ENCODE data around the gene KAZN.

KAZN gene

DNA sequence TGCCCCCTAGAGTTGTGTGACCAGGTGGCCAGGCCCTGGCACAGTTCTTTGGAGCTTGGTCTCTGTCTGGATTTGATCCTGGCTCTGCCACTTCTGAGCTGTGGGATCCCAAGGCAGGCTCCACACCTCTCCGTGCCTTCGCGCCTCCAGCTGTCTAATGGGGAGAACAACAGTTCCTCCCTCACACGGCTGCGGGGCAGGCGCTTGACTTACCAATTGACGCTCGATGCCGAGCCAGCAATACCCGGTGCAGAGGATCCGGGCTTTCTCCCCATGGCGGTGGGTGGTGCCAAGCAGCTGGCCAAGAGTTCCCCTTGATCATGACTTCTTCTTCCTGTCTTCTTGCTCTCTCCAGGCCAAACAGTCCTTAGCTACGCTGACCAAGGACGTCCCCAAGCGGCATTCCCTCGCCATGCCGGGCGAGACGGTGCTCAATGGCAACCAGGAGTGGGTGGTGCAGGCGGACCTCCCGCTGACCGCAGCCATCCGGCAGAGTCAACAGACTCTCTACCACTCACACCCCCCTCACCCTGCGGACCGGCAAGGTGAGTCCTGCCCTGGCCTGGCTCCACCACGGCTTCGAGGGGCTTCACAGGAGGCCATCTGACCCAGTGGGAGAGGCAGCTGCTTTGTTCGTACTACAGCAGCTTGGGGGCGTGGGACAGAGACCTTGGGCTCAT, 457.4 kb downstream of the KAZN start:
- no peak for DNase-seq

DNA sequence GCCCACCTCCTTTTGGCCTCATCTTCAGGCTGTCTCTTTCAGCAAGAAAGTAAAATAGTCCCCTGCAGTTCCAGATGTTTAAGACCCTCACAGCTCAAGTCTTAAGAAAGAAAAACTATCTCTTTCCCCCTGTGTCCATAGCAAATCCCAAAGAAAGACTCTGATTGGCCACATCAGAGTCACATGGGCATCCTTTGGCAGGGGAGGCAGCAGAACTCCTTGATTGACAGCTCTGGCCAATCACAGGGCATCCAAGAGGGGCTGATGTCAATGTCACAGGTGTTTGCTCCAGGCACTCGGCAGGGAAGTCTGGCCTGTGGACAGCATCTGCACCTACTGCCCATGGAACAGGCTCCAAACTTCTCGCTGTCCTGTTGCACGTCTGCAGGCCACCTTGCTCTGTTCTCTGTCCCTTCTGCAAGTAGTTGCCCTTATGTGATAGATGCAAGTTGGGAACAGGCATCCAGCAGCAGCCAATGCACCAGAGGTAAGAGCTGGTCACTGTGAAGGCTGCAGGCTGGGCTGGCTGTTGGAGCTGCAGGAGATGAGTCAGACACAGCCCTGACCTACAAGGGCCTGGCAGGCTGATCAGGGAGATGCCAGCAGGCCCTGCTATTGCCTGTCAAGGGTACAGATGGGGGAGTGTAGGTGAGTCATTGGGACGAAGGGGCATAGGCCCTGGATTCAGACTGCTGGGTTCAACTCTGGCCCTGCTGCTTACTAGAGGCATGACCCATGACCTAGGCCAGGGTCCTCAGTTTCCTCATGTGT, 458.2 kb downstream of the KAZN start:
- no peak for DNase-seq

DNA sequence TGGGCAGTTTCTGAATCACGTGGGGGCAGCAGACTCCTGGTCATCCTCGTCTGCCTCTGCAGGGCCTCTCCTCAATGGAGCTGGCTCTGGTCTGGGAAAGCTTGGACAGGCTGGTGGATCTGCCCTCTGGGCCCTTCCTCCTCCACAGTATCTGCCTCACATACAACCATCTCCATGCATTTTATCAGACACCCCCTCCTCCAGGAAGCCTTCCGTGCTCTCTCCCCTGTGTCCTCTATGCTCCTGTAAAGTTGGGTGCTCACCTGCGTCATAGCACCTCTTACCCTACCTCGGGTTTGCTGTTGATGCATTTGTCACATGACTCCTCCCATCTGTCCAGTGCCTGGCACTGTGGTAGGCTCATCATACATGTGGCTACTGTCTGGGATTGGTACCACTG, 459.3 kb downstream of the KAZN start:
- DNase-seq = no peak

DNA sequence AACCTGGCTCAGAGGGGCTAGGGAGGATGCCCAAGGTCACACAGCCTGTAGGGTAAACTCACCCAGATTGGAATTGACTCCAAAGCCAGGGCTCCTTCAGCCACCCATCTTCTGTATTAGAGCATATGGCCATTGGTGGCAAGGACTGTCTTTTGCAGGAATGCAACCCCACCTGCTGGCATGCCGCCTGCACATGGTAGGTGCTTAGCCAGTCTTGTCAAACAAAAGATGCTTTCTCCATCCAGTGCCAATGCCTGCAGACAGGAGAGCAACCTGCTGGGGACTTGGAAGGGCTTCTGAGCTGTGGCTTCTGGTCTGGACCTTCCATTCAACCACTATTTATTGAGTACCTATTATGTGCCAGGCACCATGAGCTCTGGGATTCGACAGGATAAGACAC, 459.8 kb downstream of the KAZN start:
- DNase-seq = no peak

DNA sequence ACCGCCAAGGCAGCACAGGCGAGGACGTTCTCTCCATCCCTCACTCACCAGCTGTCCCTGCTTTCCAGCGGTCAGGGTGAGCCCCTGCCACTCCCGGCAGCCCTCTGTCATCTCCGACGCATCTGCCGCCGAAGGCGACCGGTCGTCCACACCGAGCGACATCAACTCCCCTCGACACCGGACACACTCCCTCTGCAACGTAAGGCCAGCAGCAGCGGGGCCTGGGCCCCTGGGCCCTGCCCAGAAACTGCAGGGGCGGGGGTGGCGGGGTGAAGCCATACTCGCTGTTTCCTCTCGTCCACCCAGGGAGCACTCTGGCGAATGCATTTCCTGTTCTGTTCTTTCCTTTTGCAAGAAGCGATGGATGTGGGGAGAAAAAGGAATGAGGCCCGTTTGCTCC, 461.6 kb downstream of the KAZN start:
- no peak for DNase-seq

GRCh38 chr1:15062479-15063099, 464.1 kb downstream of the KAZN start:
- no peak for DNase-seq

DNA sequence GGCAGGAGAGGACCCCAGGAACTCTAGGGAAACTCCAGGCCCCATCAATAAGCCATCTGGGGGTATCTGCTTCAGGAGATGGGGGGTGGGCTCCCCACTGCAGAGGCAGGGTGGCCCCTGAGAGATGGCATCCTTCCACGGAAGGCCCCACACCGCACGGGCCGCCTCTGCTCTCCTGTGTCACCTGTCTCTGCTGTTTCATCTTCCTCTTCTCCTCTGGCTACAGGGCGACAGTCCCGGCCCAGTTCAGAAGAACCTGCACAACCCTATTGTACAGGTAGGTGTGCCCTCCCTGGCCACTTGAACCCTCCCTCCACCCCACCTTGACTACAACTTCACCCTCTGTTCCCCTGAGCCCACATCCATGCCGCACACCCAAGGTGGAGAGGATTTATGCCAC, 464.9 kb downstream of the KAZN start:
- no peak for DNase-seq

- no peak for DNase-seq
Measured at GRCh38 chr1:15063783-15064182, 465.3 kb downstream of the KAZN start.

GRCh38 chr1:15064217-15064929, 465.9 kb downstream of the KAZN start:
- no peak for DNase-seq

DNA sequence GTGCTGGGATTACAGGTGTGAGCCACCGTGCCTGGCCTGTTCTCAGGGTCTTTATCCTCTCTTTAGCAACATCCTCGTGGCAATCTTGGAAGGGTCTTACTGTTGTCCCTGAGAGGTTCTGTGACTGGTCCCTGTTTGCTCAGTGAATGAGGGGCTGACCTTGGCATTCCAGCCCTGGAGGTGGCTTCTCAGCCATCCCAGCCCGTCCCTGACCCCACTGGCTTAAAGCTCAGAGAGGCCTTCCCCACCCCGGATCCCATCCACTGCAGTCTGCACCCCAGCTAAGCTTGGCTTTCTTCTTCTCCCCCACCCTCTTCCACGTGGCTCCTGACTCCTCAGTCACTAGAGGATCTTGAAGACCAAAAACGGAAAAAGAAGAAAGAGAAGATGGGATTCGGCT, 466.8 kb downstream of the KAZN start:
- no peak for DNase-seq

DNA sequence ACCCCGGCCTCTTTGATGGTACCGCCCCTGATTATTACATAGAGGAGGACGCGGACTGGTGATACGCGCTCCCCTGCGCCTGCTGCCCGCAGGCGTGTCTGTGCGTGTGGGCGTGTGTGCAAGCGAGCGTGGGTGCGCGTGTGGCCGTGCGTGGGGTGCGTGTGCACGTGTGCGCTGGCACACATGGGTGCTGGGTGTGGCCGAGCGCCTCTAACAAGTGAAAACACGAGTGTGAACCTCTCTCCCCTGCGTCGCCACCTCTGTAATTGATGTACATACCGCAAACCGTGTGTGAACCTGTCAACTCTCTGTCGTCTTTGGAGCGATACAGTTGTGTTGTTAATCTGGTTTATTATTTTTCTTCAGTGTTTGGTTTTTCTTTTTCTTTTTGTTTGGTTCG, 467.3 kb downstream of the KAZN start:
- DNase-seq = no peak

GRCh38 chr1:15066191-15066590, 467.7 kb downstream of the KAZN start:
- no peak for DNase-seq

GRCh38 chr1:15067148-15067547, 468.7 kb downstream of the KAZN start:
- no peak for DNase-seq

GRCh38 chr1:15068152-15068551, 469.7 kb downstream of the KAZN start:
- no peak for DNase-seq

GRCh38 chr1:15068997-15069396, 470.5 kb downstream of the KAZN start:
- no peak for DNase-seq

DNA sequence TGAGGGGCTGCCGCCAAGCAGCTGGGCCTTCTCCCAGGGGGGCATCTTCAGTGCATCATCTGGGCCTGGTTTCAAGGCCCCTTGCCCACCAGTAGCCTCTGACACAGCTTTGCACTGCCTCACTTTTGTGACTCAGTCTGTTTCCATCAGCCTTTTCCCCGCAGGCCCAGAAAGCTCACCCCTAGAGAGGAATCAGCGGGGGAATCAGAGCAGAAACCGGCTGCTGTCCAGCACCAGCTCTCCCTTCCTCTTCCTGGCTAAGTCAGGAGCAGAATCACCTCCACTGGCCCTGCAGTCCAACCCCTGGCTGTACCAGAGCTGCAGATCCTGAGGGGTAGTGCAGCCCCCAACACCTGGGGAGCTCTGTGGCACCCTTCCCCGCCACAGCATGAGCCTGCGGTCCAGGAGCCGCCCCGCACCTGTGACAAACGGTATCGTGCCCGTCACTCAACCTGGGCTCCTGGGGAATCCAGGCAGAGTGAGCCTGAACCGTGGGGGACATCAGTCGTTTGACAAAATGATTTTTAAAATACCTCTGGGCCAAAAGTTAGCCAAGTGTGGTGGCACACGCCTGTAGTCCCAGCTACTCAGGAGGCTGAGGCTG, 471.8 kb downstream of the KAZN start:
- DNase-seq = no peak

GRCh38 chr1:15071936-15072335, 473.5 kb downstream of the KAZN start:
- no peak for DNase-seq

GRCh38 chr1:15073799-15074308, 475.4 kb downstream of the KAZN start:
- DNase-seq = no peak

DNA sequence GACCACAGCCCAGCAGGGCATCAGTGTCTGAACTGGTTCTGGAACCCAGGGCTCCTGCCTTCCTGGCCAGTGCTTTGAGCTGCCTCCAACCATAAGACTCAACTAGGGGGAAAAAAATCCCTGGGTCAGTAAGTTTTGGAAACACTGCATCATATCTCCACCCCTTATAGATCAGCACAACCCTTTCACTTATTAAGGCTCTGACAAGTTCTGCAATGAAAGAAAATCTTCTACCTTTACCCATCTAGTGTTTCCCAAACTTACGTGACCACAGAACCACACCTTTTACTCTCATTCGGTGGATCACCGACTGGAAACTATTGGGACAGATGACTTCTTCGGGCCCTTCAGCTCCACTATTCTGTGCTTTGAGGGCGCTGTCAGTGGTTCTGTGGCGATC, 476.7 kb downstream of the KAZN start:
- DNase-seq = no peak

DNA sequence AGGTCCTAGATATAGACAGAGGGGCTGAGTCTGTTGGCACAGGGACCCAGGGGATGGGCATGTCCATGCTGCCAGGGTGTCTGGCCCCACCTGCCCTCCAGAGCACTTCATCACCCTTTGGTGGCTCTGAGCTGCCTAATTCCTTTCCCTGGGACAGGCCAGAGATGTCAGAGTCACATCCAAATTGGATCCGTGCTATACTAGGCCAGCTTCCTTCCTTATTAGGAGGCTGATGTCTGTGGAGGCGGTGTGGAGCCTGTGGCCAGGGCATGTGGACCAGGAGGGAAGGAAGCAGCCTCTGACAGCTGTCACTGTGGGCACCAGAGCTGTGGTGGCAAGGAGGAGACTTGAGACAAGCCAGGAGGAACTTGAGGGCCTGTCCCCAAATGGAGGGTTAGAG, 477.3 kb downstream of the KAZN start:
- no peak for DNase-seq

GRCh38 chr1:15076807-15077206, 478.3 kb downstream of the KAZN start:
- DNase-seq = no peak

- DNase-seq = no peak
Measured at GRCh38 chr1:15077384-15077783, 478.9 kb downstream of the KAZN start.
